PC-9 (cell line): ENCODE data around the gene HMBS. TPM values are rescaled to one million over a fixed set of nuclear protein-coding genes. Genes with fewer than 3 reads are reported as not detected.

Source experiments
- BruUV-seq: library from RNA; stranded (reverse); fragments of 400-500 nt; replicated peaks from 2 replicates; lab custom pipeline; 2021; lab: Mats Ljungman, UMichigan
- CTCF ChIA-PET: fragments of 300-600 bp; sonication (Branson Sonifier 250); formaldehyde crosslinking; loops from one replicate; lab custom pipeline; 2022; ENCODE audit warnings: antibody characterized with exemption; lab: Charles Lee
- POLR2A ChIA-PET: fragments of 300-600 bp; sonication (Branson Sonifier 250); formaldehyde crosslinking; loops from one replicate; lab custom pipeline; 2022; ENCODE audit warnings: antibody characterized with exemption; ENCODE audit not compliant: unreplicated experiment; lab: Charles Lee
- DNase-seq, 2 experiments: peaks; one replicate each; pipeline versions ENCODE4 v3.0.0 to v3.0.0-alpha.2; 2015 to 2022; ENCODE audit warnings: mixed read lengths in 1 of 2
- H2AFZ ChIP-seq: fragments of 200-600 bp; sonication (generic); 2 replicates; pipeline ENCODE4 v1.8.1; 2017; ENCODE audit warnings: antibody characterized with exemption
- H3F3A ChIP-seq: fragments of 200-600 bp; sonication (generic); 2 replicates; pipeline ENCODE4 v1.8.1; 2017; ENCODE audit warnings: antibody characterized with exemption, mild to moderate bottlenecking, low read depth; ENCODE audit not compliant: insufficient read depth
- H3K27ac ChIP-seq: fragments of 200-600 bp; sonication (generic); 2 replicates; pipeline ENCODE4 v1.6.1; 2016; ENCODE audit warnings: mixed run types
- H3K27me3 ChIP-seq: fragments of 200-600 bp; sonication (generic); 2 replicates; pipeline ENCODE4 v1.6.1; 2016; ENCODE audit warnings: low read depth, mixed run types; ENCODE audit not compliant: insufficient read depth
- H3K36me3 ChIP-seq: fragments of 200-600 bp; sonication (generic); 2 replicates; pipeline ENCODE4 v1.6.1; 2016; ENCODE audit warnings: low read depth, mixed run types
- H3K4me1 ChIP-seq: fragments of 200-600 bp; sonication (generic); replicated peaks from 2 replicates; pipeline ENCODE4 v1.6.1; 2016; ENCODE audit warnings: mixed run types; ENCODE audit not compliant: insufficient read depth
- H3K4me2 ChIP-seq: fragments of 200-600 bp; sonication (generic); 2 replicates; pipeline ENCODE4 v1.6.1; 2017; ENCODE audit warnings: mixed run types
- H3K4me3 ChIP-seq: fragments of 200-600 bp; sonication (generic); 2 replicates; pipeline ENCODE4 v1.6.1; 2016; ENCODE audit warnings: mixed run types
- H3K79me2 ChIP-seq: fragments of 200-600 bp; sonication (generic); 2 replicates; pipeline ENCODE4 v1.6.1; 2017; ENCODE audit warnings: low read depth, mixed run types
- H3K9me2 ChIP-seq: fragments of 200-600 bp; sonication (generic); 2 replicates; pipeline ENCODE4 v1.8.1; 2017; ENCODE audit warnings: mild to moderate bottlenecking; ENCODE audit not compliant: insufficient read depth
- H3K9me3 ChIP-seq: fragments of 200-600 bp; sonication (generic); 2 replicates; pipeline ENCODE4 v1.8.1; 2016; ENCODE audit warnings: low read depth; ENCODE audit not compliant: insufficient read depth
- H4K20me1 ChIP-seq: fragments of 200-600 bp; sonication (generic); 2 replicates; pipeline ENCODE4 v1.8.1; 2017; ENCODE audit not compliant: insufficient read depth
- EZH2 ChIP-seq: fragments of 200-600 bp; sonication (generic); IDR thresholded peaks from 2 replicates; pipeline ENCODE4 v1.8.0; 2017; ENCODE audit warnings: antibody characterized with exemption, low read depth
- intact Hi-C: fragments of 100-400 bp; cut with micrococcal nuclease; formaldehyde crosslinking; loops from one replicate; pipeline ENCODE4 v1.10.0; 2022; ENCODE audit not compliant: unreplicated experiment
- total RNA-seq: library from RNA; stranded (reverse); gene quantifications from 2 replicates; pipeline ENCODE4 v1.2.3, GENCODE V29; 2021
- TF ChIP-seq, protein P1 (sequence below): fragments of 200-600 bp; sonication (generic); conservative IDR thresholded peaks from 2 replicates; pipeline ENCODE4 v1.6.1; 2017; ENCODE audit warnings: mixed run types, antibody characterized with exemption, mild to moderate bottlenecking, moderate library complexity

Gene HMBS
- total RNA-seq, 1 experiment from 2014 or later: 49.3 TPM

DNA sequence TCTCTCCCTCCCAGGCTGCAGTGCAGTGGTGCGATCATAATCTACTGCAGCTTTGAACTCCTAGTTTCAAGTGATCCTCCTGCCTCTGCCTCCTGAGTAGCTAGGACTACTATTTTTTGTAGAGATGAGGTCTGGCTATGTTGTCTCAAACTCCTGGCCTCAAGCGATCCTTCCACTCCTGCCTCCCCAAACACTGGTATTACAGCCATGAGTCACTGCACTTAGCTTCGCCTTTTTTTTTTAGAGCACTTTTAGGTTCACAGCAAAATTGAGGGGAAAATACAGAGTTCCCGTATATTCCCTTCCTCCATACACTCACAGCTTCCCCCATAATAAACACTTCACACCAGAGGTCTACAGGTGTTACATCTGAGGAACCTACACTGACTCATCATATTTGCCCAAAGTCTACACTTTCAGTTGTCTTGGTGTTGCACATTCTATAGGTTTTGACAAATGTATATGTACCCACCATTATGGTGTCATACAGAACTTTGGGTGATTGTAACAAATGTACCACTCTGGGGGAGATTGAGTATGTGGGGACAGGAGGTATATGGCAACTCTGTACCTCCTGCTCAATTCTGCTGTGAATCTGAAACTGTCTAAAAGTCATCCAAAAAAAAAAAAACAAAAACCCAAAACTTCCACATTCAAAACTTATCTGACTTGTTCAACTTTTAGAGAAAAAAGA is 42.7 kb upstream of the HMBS start:
- H2AFZ ChIP-seq: no peak overlapping the region
- POLR2A ChIA-PET: no interaction called here
- H3K4me2 ChIP-seq: no peak overlapping the region
- no TSS peak for BruUV-seq
- no peak overlapping the region for H3K4me3 ChIP-seq
- H3K27me3 ChIP-seq: no peaks in the 10 kb centered on the region
- no peaks in the 10 kb centered on the region for H3K36me3 ChIP-seq
- intact Hi-C loops: no loop called here
- no peaks in the 10 kb centered on the region for H3K9me2 ChIP-seq
- no peaks in the 10 kb centered on the region for H3K4me1 ChIP-seq
- H3F3A ChIP-seq: peaks cover 26% of the 10 kb centered on the region
- no peaks in the 10 kb centered on the region for H4K20me1 ChIP-seq
- H3K79me2 ChIP-seq: no peaks in the 10 kb centered on the region
- CTCF ChIA-PET: interaction anchor here (0.6 to 0.7 kb wide), 2 partner anchors 333 to 964 kb away, joined by 3 to 15 read pairs; no protein-coding TSS in a partner anchor
- TF ChIP-seq, protein P1, sequence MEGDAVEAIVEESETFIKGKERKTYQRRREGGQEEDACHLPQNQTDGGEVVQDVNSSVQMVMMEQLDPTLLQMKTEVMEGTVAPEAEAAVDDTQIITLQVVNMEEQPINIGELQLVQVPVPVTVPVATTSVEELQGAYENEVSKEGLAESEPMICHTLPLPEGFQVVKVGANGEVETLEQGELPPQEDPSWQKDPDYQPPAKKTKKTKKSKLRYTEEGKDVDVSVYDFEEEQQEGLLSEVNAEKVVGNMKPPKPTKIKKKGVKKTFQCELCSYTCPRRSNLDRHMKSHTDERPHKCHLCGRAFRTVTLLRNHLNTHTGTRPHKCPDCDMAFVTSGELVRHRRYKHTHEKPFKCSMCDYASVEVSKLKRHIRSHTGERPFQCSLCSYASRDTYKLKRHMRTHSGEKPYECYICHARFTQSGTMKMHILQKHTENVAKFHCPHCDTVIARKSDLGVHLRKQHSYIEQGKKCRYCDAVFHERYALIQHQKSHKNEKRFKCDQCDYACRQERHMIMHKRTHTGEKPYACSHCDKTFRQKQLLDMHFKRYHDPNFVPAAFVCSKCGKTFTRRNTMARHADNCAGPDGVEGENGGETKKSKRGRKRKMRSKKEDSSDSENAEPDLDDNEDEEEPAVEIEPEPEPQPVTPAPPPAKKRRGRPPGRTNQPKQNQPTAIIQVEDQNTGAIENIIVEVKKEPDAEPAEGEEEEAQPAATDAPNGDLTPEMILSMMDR: no peak
- TF ChIP-seq EZH2: no peak
- DNase-seq: peak in 1 of 2 experiments; percentile 35
- H3K9me3 ChIP-seq: no peaks in the 10 kb centered on the region
- no peak overlapping the region for H3K27ac ChIP-seq

DNA sequence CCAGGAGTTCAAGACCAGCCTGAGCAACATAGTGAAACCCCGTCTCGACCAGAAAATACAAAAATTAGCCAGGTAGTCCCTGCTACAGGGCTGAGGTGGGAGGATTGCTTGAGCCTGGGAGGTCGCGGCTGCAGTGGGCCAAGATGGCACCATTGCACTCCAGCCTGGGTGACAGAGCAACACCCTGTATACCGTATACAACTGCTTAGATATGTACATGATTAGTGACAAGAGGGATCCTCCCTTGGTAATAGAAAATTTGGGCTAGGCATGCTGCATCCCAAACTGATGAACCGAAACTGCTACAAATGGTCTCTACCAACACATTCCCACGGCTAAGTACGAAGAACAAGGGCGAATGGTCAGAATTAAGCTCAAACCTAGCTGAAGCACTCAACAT is 41.8 kb upstream of the HMBS start:
- intact Hi-C loops: no loop called here
- H3K4me3 ChIP-seq: no peak overlapping the region
- H3K27me3 ChIP-seq: no peaks in the 10 kb centered on the region
- H3K4me2 ChIP-seq: no peak overlapping the region
- no peak overlapping the region for H3K27ac ChIP-seq
- H3K9me2 ChIP-seq: no peaks in the 10 kb centered on the region
- H3F3A ChIP-seq: peaks cover 26% of the 10 kb centered on the region
- no peaks in the 10 kb centered on the region for H3K4me1 ChIP-seq
- H4K20me1 ChIP-seq: no peaks in the 10 kb centered on the region
- ChIA-PET POLR2A (interaction anchor here (0.6 kb wide), 1 partner anchor 164 kb away, joined by 5 read pairs; no protein-coding TSS in a partner anchor), CTCF (interaction anchor here (0.6 kb wide), 1 partner anchor 332 kb away, joined by 3 read pairs; no protein-coding TSS in a partner anchor)
- no peaks in the 10 kb centered on the region for H3K79me2 ChIP-seq
- no peak for TF ChIP-seq EZH2
- TF ChIP-seq, protein P1: no peak
- no peaks in the 10 kb centered on the region for H3K9me3 ChIP-seq
- 0 out of 2 replicates have a peak, but pooled peaks cover 7% of the 10 kb centered on the region for H3K36me3 ChIP-seq
- peak in 1 of 2 experiments; percentile 26 for DNase-seq
- no peak overlapping the region for H2AFZ ChIP-seq
- BruUV-seq: no TSS peak

DNA sequence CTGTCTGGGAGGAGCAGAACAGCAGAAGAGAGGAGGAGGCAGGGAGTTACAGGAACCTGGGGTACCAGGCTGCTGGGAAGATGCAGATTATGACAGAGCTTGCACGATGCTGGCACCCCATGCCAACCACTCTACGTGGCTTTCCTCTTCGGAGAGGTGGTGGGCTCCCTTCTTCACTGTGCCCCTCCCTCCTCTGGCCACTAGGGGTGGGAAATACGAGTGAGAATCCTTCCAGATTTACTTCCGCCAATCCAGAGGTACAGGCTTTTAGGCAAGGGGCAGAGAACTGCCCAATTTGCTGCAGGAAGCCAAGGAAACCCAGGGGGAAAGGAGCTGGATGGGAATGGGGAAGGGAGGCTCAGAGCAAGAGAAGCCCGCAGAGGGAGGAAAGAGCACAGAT is 40.0 kb upstream of the HMBS start:
- intact Hi-C loops: no loop called here
- TF ChIP-seq, protein P1: peak; percentile 47
- no peak for TF ChIP-seq EZH2
- CTCF ChIA-PET: interaction anchor here (0.6 kb wide), 2 partner anchors 11 to 271 kb away, joined by 7 to 8 read pairs; no protein-coding TSS in a partner anchor

More for the DNA sequence above, 40.0 kb upstream of the HMBS start:
- Histone ChIP-seq H3K27ac (no peak overlapping the region), H3K27me3 (no peaks in the 10 kb centered on the region), H3K4me1 (no peaks in the 10 kb centered on the region), H3K4me2 (no peak overlapping the region), H3K9me2 (no peaks in the 10 kb centered on the region), H4K20me1 (no peaks in the 10 kb centered on the region), H2AFZ (no peak overlapping the region), H3K36me3 (peaks cover 20% of the 10 kb centered on the region; the same call in 1 of the 2 replicates), H3F3A (peaks cover 26% of the 10 kb centered on the region; the same call in 1 of the 2 replicates), H3K9me3 (no peaks in the 10 kb centered on the region), H3K4me3 (no peak overlapping the region), H3K79me2 (no peaks in the 10 kb centered on the region)
- no TSS peak for BruUV-seq
- POLR2A ChIA-PET: interaction anchor here (0.6 to 0.7 kb wide), 2 partner anchors 62 to 366 kb away, joined by 6 to 11 read pairs; no protein-coding TSS in a partner anchor
- DNase-seq: peak in 1 of 2 experiments; percentile 21
